GM12891 (cell line): Measurements from ENCODE around the gene ABCC9.

ENCODE experiments used
- PAX5 ChIP-seq: IDR thresholded peaks from 2 replicates; pipeline ENCODE4 v1.6.1; 2011; ENCODE audit warnings: low read length, moderate library complexity, mild to moderate bottlenecking; ENCODE audit not compliant: insufficient read depth, severe bottlenecking
- POLR2A ChIP-seq: IDR thresholded peaks from 2 replicates; pipeline ENCODE4 v1.6.1; 2011; ENCODE audit warnings: low read depth, low read length, control low read depth
- POLR2AphosphoS5 ChIP-seq: IDR thresholded peaks from 2 replicates; pipeline ENCODE4 v1.6.1; 2011; ENCODE audit warnings: low read depth, low read length, control low read depth
- POU2F2 ChIP-seq: IDR thresholded peaks from 2 replicates; pipeline ENCODE4 v1.6.1; 2011; ENCODE audit warnings: low read depth, mild to moderate bottlenecking, control low read depth, low read length, moderate library complexity
- SPI1 ChIP-seq: IDR thresholded peaks from 2 replicates; pipeline ENCODE4 v1.6.1; 2011; ENCODE audit warnings: low read depth, low read length, control low read depth
- TAF1 ChIP-seq: IDR thresholded peaks from 2 replicates; pipeline ENCODE4 v1.6.1; 2011; ENCODE audit warnings: low read depth, low read length, control low read depth

- TF ChIP-seq TAF1, result no peak
- no peak for TF ChIP-seq POLR2A
- TF ChIP-seq POLR2AphosphoS5, result no peak
- TF ChIP-seq POU2F2, result no peak
- TF ChIP-seq PAX5, result no peak
- no peak for TF ChIP-seq SPI1
Observed at GRCh38 chr12:21764065-21764464, 177.2 kb downstream of the ABCC9 start.
